NT2/D1 (cell line): ENCODE data around the gene NUCB1.
A peak's percentile ranks its signal among the peaks of the same experiment; 100 is the strongest.
"Not testable (repeated sequence)": the region's sequence is repeated elsewhere in the genome, so short reads cannot be mapped to it uniquely, and the experiment has no call there.

Experiments
- DNase-seq: peaks from one replicate; pipeline ENCODE4 v3.0.0-alpha.2; 2011; ENCODE audit warnings: low read depth, low spot score
- H3K27me3 ChIP-seq: 2 replicates; pipeline ENCODE4 v1.6.0; 2011; ENCODE audit warnings: mild to moderate bottlenecking; ENCODE audit not compliant: insufficient read length, insufficient read depth
- H3K36me3 ChIP-seq: 2 replicates; pipeline ENCODE4 v1.6.1; 2011; ENCODE audit warnings: mild to moderate bottlenecking, low read length, mixed read lengths; ENCODE audit not compliant: insufficient read depth, insufficient read length
- H3K4me1 ChIP-seq: 2 replicates; pipeline ENCODE4 v1.5.1; 2011; ENCODE audit not compliant: insufficient read depth, insufficient read length
- H3K4me3 ChIP-seq: 2 replicates; pipeline ENCODE4 v1.5.1; 2011; ENCODE audit warnings: low read depth; ENCODE audit not compliant: insufficient read length
- H3K9ac ChIP-seq: 2 replicates; pipeline ENCODE4 v1.6.0; 2011; ENCODE audit warnings: low read depth; ENCODE audit not compliant: insufficient read length
- H3K9me3 ChIP-seq: 2 replicates; pipeline ENCODE4 v1.5.1; 2011; ENCODE audit warnings: mild to moderate bottlenecking, low read length; ENCODE audit not compliant: insufficient read depth
- SUZ12 ChIP-seq: IDR thresholded peaks from 2 replicates; pipeline ENCODE4 v1.6.1; 2011; ENCODE audit not compliant: insufficient read length, insufficient read depth; ENCODE audit errors: extremely low read depth
- YY1 ChIP-seq: IDR thresholded peaks from 2 replicates; pipeline ENCODE4 v1.6.1; 2011; ENCODE audit not compliant: insufficient read length, insufficient read depth
- ZNF274 ChIP-seq: IDR thresholded peaks from 2 replicates; pipeline ENCODE4 v1.6.1; 2011; ENCODE audit warnings: mild to moderate bottlenecking, low read depth, low read length

Gene NUCB1

DNA sequence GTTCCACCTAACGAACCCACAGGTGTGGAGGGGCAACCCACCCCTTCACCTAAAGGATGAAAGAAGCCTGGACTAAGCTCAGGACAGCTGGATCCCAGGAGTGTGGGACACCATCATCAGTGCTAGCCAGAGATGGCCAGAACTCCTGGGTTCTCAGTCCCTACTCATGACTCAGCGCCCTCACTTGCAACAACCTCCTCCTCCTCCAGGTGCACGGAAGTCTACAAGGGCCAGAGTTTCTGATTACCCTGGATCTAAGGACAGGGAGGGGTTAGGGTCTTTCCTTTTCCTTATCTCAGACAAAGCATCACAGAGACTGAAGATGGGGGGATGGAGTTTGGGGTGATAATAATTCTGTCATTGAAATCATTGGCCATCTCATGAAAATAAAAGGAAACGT is 9.6 kb upstream of the NUCB1 start:
- Histone ChIP-seq H3K4me3 (no peak overlapping the region), H3K4me1 (peaks cover 4% of the 10 kb centered on the region), H3K36me3 (no peaks in the 10 kb centered on the region), H3K9me3 (no peaks in the 10 kb centered on the region), H3K9ac (no peak overlapping the region), H3K27me3 (no peaks in the 10 kb centered on the region)
- no peak for DNase-seq
- TF ChIP-seq SUZ12 (no peak), YY1 (no peak), ZNF274 (no peak)

DNA sequence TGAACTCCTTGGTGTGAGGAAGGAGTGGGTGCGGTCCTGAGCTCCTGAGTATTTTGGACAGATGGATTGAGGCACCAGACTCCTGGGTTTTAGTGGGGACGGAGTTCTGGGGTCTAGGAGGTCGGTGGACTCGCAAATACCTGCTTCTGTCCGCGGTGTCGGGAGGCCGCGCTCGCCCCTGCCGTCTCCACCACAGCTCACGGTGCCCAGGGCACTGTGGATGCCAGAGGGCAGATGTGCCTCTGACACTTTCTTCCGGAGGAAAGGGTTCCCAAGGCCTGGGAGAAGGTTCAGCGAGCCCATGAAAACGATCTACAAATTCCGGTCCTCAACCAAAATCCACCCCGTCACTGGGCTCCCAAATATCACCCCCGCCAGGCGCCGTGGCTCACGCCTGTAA is 4.9 kb upstream of the NUCB1 start:
- H3K4me1 ChIP-seq: peaks cover 4% of the 10 kb centered on the region
- no peaks in the 10 kb centered on the region for H3K9me3 ChIP-seq
- no peaks in the 10 kb centered on the region for H3K27me3 ChIP-seq
- H3K4me3 ChIP-seq: no peak overlapping the region
- no peak overlapping the region for H3K9ac ChIP-seq
- H3K36me3 ChIP-seq: no peaks in the 10 kb centered on the region
- no peak for DNase-seq
- TF ChIP-seq ZNF274: no peak
- TF ChIP-seq YY1: no peak
- no peak for TF ChIP-seq SUZ12

DNA sequence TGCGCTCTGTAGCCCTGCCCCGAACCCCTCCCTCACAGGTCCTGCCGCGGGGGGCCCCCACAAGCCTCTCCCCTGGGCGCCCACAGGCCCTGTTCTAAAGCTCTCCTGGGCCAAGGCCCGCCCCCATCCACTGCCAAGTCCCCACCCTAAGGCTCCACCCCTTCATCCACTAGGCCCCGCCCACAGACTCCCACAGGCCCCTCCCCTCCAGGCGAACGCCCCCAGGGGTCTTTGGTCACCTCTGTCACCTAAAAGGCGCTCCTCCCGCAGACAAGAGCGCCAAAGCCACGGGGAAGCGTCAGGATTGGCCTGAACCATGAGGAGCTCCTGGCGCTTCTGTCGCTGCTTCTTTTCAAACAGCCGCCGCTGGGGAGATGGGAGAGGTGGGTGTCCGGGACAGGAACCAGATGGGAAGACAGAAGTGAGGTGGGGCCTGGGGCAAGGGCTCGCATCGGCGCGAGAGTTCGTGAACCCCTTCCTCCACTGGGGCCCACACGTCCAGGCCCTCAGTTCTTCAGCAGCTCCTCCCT is 3.9 kb upstream of the NUCB1 start:
- no peak for TF ChIP-seq YY1
- TF ChIP-seq ZNF274: no peak
- no peak for TF ChIP-seq SUZ12
- Histone ChIP-seq H3K9me3 (no peaks in the 10 kb centered on the region), H3K4me3 (no peak overlapping the region), H3K9ac (peak overlapping the region; percentile 10), H3K27me3 (no peaks in the 10 kb centered on the region), H3K4me1 (peaks cover 4% of the 10 kb centered on the region), H3K36me3 (no peaks in the 10 kb centered on the region)
- DNase-seq: no peak

DNA sequence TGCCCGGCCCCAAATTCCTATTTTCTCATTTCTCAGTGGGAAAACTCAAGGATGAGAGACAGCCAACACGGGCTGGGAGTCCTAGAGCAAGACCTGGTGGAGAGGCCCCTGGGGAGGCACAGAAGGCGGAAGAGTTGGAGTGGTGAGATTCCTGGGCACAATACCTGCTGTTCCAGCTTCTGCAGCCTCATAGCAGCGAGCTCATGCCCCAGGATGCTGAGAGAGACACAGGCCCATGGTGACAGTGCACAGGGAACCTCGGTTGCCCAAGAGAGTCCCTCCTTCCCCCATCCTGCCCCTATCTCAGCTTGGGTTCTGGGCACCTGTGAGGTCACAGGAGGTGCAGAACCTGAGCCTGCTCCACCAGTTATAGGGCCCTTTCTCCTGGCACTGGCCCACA is 2.9 kb upstream of the NUCB1 start:
- TF ChIP-seq ZNF274 (no peak), YY1 (no peak), SUZ12 (no peak)

DNA sequence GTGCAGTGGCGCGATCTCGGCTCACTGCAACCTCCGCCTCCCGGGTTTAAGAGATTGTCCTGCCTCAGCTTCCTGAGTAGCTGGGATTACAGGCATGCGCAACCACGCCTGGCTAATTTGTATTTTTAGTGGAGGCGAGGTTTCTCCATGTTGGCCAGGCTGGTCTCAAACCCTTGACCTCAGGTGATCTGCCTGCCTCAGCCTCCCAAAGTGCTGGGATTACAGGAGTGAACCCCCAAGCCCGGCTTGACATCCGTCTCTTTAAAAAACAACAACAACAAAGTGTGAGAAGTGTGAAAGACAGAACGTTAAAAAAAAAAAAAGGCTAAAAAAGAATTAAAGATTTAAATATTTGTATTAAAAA is 744 bp upstream of the NUCB1 start:
- H3K4me3 ChIP-seq, H3K36me3 ChIP-seq, H3K9me3 ChIP-seq, H3K9ac ChIP-seq, H3K4me1 ChIP-seq, H3K27me3 ChIP-seq, DNase-seq: not testable (repeated sequence)

More for the DNA sequence above, 2.9 kb upstream of the NUCB1 start:
- no peak for DNase-seq
- Histone ChIP-seq H3K27me3 (no peaks in the 10 kb centered on the region), H3K4me3 (no peak overlapping the region), H3K36me3 (peaks cover 5% of the 10 kb centered on the region), H3K4me1 (peaks cover 4% of the 10 kb centered on the region), H3K9ac (no peak overlapping the region), H3K9me3 (no peaks in the 10 kb centered on the region)

DNA sequence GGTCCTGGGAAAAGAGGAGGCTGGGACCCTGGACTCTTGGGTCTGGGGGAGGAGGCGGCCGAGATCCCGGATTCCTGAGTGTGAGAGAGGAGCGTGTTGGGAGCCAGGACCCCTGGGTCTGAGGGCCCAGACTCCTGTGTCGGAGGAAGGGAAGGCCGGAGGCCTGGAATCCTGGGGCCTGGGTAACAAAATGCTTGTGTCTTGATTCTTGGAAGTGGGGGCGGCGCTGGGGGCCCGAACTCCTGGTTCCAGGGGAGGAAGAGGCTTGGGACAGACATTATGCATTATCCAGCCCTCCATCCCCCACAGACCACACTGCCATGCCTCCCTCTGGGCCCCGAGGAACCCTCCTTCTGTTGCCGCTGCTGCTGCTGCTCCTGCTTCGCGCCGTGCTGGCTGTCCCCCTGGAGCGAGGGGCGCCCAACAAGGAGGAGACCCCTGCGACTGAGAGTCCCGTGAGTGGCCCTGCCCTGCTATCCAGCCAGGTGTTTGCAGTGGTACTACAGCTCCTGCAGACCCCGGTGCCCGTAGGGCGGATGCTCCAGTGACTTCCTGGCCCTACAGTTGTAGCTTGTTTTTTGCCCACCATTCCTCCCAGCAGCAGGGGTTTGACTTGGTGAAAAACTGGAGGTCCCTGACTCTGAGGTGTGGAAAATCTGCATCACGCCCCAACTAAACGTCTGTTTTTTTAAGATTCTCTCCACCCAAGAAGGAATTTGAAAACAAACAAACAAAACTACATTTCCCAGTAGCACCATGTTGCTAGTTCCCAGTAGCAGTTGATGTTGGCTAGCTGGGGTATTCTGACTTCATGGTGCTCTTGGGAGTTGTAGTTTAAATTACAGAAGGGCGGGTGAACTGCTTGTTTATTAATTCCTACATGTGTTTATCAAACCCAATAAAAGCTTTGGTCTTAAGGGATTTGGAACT is 630 bp downstream of the NUCB1 start:
- DNase-seq: no peak
- TF ChIP-seq YY1 (no peak), SUZ12 (no peak), ZNF274 (no peak)
- Histone ChIP-seq H3K9ac (peak overlapping the region; percentile 80), H3K4me1 (no peaks in the 10 kb centered on the region), H3K4me3 (peak overlapping the region; percentile 77), H3K9me3 (no peaks in the 10 kb centered on the region), H3K27me3 (no peaks in the 10 kb centered on the region), H3K36me3 (peaks cover 21% of the 10 kb centered on the region)

DNA sequence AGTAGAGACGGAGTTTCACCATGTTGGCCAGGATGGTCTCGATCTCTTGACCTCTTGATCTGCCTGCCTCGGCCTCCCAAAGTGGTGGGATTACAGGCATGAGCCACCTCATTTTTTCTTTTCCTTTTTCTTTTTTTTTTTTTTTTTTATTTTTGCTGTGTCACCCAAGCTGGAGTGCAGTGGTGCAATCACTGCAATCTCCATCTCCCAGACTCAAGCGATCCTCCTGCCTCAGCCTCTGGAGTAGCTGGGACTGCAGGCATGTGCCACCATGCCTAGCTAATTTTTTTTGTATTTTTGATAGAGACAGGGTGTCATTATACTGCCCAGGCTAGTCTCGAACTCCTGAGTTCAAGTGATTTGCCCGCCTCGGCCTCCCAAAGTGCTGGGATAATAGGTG is 2.2 kb downstream of the NUCB1 start:
- not testable (repeated sequence) for DNase-seq, H3K27me3 ChIP-seq, H3K9ac ChIP-seq, H3K4me1 ChIP-seq, H3K9me3 ChIP-seq, H3K4me3 ChIP-seq
- peaks cover 23% of the 10 kb centered on the region for H3K36me3 ChIP-seq

DNA sequence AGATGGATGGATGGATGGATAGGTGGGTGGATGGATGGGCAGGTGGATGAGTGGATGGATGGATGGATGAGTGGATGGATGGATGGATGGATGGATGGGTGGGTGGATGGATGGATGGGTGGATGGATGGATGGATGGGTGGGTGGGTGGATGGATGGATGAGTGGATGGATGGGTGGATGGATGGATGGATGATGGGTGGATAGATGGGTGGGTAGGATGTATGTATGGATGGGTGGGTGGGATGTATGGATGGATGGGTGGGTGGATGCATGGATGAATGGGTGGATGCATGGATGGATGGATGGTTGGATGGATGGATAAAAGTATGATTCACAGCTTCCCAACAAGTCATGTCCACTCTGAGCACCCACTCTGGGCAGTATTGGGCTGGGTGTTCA is 3.7 kb downstream of the NUCB1 start:
- not testable (repeated sequence) for H3K9ac ChIP-seq, DNase-seq, H3K4me1 ChIP-seq, H3K27me3 ChIP-seq, H3K4me3 ChIP-seq, H3K9me3 ChIP-seq
- H3K36me3 ChIP-seq: peaks cover 28% of the 10 kb centered on the region
